ENCODE measurements around the gene CUX1.

CUX1 gene

DNA sequence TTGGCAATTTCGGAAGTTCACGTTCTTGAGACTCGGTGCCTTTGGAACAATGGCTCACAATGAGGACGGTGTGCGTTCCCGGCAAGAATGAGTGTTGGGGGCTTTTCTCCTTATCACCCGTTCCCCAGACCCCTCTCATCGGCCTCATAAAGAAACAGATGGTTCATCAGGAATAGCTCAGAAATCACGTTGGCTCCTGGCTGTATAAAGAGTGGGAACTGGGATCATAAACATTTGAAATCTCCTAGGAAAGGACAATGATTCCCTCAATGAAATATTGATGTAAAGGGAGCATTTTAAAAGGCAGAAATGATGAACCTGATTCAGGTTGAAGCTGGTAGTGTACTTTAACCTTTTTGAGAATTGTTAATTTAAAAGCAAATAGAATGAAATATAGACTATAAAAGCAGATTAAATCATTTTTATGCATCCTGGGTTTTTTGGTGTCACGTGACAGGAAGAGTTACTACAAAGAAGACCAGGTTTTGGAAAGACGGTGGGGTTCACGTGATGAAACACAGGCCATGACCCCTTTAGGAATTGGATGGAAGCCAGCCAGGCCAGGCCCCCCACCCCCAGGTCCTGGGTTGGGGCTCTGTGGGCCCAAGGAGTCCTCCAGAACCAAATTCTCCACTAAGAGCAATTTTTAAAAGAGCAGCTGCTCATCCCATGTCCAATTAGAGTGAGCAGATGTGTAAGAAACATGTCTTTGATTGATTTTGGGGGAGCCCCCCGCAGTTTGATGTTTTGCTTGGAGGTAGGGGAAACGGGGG, 63.0 kb downstream of the CUX1 start:
- H3K4me2 ChIP-seq (ENCODE audit: low read depth, low read length): no peak overlapping the region
- TF ChIP-seq, protein P1, sequence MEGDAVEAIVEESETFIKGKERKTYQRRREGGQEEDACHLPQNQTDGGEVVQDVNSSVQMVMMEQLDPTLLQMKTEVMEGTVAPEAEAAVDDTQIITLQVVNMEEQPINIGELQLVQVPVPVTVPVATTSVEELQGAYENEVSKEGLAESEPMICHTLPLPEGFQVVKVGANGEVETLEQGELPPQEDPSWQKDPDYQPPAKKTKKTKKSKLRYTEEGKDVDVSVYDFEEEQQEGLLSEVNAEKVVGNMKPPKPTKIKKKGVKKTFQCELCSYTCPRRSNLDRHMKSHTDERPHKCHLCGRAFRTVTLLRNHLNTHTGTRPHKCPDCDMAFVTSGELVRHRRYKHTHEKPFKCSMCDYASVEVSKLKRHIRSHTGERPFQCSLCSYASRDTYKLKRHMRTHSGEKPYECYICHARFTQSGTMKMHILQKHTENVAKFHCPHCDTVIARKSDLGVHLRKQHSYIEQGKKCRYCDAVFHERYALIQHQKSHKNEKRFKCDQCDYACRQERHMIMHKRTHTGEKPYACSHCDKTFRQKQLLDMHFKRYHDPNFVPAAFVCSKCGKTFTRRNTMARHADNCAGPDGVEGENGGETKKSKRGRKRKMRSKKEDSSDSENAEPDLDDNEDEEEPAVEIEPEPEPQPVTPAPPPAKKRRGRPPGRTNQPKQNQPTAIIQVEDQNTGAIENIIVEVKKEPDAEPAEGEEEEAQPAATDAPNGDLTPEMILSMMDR (IDR thresholded peaks at IDR 0.05; ENCODE audit: low read length): no peak
- TF ChIP-seq EZH2phosphoT487 (IDR thresholded peaks at IDR 0.05; ENCODE audit: low read length) (no peak), EZH2 (optimal IDR thresholded peaks at IDR 0.05; ENCODE audit: low read depth, low read length) (no peak)
- H3K36me3 ChIP-seq (replicated peaks; ENCODE audit: insufficient read depth, low read length): no peaks in the 10 kb centered on the region
- H3K9ac ChIP-seq (ENCODE audit: low read length): no peak overlapping the region
- H3K9me2 ChIP-seq (replicated peaks; ENCODE audit: insufficient read depth, low read length): no peaks in the 10 kb centered on the region
- no peaks in the 10 kb centered on the region; the same call in 1 of the 2 replicates for H4K20me1 ChIP-seq (ENCODE audit: insufficient read depth, low read length)
- H3F3A ChIP-seq (ENCODE audit: insufficient read depth, low read length): peaks cover 10% of the 10 kb centered on the region; the same call in 1 of the 2 replicates
- H3K27me3 ChIP-seq (replicated peaks; ENCODE audit: insufficient read depth, low read length): no peaks in the 10 kb centered on the region
- H3K4me3 ChIP-seq (ENCODE audit: low read length): no peak overlapping the region
- no peaks in the 10 kb centered on the region for H3K9me3 ChIP-seq (replicated peaks; ENCODE audit: insufficient read depth, low read length)
- H3K4me1 ChIP-seq (ENCODE audit: low read length): peaks cover 17% of the 10 kb centered on the region
- no peak overlapping the region for H2AFZ ChIP-seq (ENCODE audit: low read length)
- DNase-seq: no peak
- no peak overlapping the region for H3K27ac ChIP-seq (ENCODE audit: low read length)
- H3K79me2 ChIP-seq (ENCODE audit: low read length): peaks cover 92% of the 10 kb centered on the region

DNA sequence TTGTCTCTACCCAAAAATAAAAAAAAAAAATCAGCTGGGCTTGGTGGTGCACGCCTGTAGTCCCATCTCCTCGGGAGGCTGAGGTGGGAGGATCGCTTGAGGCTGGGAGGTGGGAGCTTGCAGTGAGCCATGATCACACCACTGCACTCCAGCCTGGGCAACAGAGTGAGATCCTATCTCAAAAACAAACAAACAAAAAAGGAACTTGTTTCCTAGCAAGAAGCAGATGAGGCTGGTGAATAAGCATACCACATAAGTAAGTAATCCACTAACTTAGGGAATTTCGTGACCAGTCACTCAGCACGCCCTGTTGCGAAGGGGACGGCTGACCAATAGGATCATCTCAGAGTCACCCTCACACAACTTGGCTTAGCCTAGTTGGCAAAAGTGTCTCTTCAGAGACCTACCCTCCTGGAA, 64.6 kb downstream of the CUX1 start:
- no peak overlapping the region for H3K4me3 ChIP-seq (ENCODE audit: low read length)
- H3K4me2 ChIP-seq (ENCODE audit: low read depth, low read length): no peak overlapping the region
- no peaks in the 10 kb centered on the region for H3K9me3 ChIP-seq (replicated peaks; ENCODE audit: insufficient read depth, low read length)
- DNase-seq: no peak
- peaks cover 23% of the 10 kb centered on the region for H3K4me1 ChIP-seq (ENCODE audit: low read length)
- H3K9me2 ChIP-seq (replicated peaks; ENCODE audit: insufficient read depth, low read length): no peaks in the 10 kb centered on the region
- no peak overlapping the region for H2AFZ ChIP-seq (ENCODE audit: low read length)
- no peaks in the 10 kb centered on the region for H3K36me3 ChIP-seq (replicated peaks; ENCODE audit: insufficient read depth, low read length)
- H3K27me3 ChIP-seq (replicated peaks; ENCODE audit: insufficient read depth, low read length): no peaks in the 10 kb centered on the region
- TF ChIP-seq EZH2phosphoT487 (IDR thresholded peaks at IDR 0.05; ENCODE audit: low read length) (no peak), EZH2 (optimal IDR thresholded peaks at IDR 0.05; ENCODE audit: low read depth, low read length) (no peak)
- TF ChIP-seq, protein P1 (IDR thresholded peaks at IDR 0.05; ENCODE audit: low read length): no peak
- peaks cover 93% of the 10 kb centered on the region for H3K79me2 ChIP-seq (ENCODE audit: low read length)
- no peaks in the 10 kb centered on the region for H4K20me1 ChIP-seq (ENCODE audit: insufficient read depth, low read length)
- H3K9ac ChIP-seq (ENCODE audit: low read length): no peak overlapping the region
- H3K27ac ChIP-seq (ENCODE audit: low read length): no peak overlapping the region
- H3F3A ChIP-seq (ENCODE audit: insufficient read depth, low read length): peaks cover 10% of the 10 kb centered on the region; the same call in 1 of the 2 replicates

DNA sequence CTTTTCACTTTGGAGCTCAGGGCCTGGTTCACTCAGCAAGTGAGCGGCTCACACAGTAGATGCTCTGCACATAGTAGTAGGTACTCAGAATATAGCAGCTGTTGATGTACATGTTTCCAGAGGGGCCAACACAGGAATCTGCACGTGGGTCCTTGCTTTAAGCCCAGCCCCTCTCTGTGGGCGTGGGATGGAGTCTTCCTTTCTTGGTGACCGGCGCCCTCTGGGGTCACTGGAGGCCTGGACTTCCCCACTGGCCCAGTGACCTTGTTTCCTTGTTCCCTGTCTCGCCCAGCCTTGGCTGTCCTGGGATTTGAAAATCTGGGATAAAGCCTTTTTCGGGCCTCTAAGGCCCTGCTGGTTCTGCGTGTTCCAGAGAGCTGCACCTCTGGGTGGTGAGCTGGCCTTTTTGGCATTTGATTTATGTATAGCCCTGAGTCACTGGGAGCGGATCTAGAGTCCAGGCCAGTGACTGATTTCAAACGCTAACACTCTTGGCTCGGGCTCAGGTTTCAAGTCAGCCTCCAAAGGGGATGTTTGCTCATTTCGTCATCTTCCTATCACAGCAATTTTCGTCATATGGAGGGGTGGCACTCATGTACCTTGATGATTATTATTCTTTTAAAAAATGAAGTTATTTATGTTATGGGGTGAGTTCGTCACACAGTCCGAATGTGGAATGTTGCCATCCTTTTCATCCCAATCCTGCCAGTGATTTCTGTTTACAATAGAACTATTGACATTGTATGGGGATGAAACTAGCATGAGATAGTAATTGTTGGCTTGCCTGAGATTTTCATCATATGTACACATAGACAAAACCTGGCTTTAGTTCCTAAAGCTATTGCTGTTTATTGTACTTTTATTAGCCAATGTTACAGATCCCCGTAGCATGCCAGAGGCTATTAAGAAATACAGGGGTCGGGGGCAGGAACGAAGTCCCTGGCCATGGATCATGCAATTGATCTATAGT, 65.5 kb downstream of the CUX1 start:
- no peak for DNase-seq
- H4K20me1 ChIP-seq (ENCODE audit: insufficient read depth, low read length): no peaks in the 10 kb centered on the region

More for the DNA sequence above, 65.5 kb downstream of the CUX1 start:
- H3K9ac ChIP-seq (ENCODE audit: low read length): no peak overlapping the region
- no peaks in the 10 kb centered on the region for H3K9me2 ChIP-seq (replicated peaks; ENCODE audit: insufficient read depth, low read length)
- H3K4me2 ChIP-seq (ENCODE audit: low read depth, low read length): no peak overlapping the region
- peaks cover 23% of the 10 kb centered on the region for H3K4me1 ChIP-seq (ENCODE audit: low read length)
- H3F3A ChIP-seq (ENCODE audit: insufficient read depth, low read length): peaks cover 10% of the 10 kb centered on the region; the same call in 1 of the 2 replicates
- H3K27me3 ChIP-seq (replicated peaks; ENCODE audit: insufficient read depth, low read length): no peaks in the 10 kb centered on the region
- no peak overlapping the region for H3K4me3 ChIP-seq (ENCODE audit: low read length)
- no peaks in the 10 kb centered on the region for H3K9me3 ChIP-seq (replicated peaks; ENCODE audit: insufficient read depth, low read length)
- peaks cover 96% of the 10 kb centered on the region for H3K79me2 ChIP-seq (ENCODE audit: low read length)
- H2AFZ ChIP-seq (ENCODE audit: low read length): no peak overlapping the region
- no peaks in the 10 kb centered on the region for H3K36me3 ChIP-seq (replicated peaks; ENCODE audit: insufficient read depth, low read length)
- TF ChIP-seq EZH2phosphoT487 (IDR thresholded peaks at IDR 0.05; ENCODE audit: low read length) (no peak), EZH2 (optimal IDR thresholded peaks at IDR 0.05; ENCODE audit: low read depth, low read length) (no peak)
- TF ChIP-seq, protein P1 (IDR thresholded peaks at IDR 0.05; ENCODE audit: low read length): no peak
- H3K27ac ChIP-seq (ENCODE audit: low read length): no peak overlapping the region

Measured in MM.1S (cell line).